GM21360 (cell line): Measurements from ENCODE around the gene HACD2.

ENCODE experiments used
- ATAC-seq: cut with Tn5 transposase; IDR thresholded peaks from one replicate; pipeline ENCODE4 v1.9.1; 2021; ENCODE audit warnings: mild to moderate bottlenecking, moderate library complexity; ENCODE audit not compliant: unreplicated experiment

Gene HACD2

DNA sequence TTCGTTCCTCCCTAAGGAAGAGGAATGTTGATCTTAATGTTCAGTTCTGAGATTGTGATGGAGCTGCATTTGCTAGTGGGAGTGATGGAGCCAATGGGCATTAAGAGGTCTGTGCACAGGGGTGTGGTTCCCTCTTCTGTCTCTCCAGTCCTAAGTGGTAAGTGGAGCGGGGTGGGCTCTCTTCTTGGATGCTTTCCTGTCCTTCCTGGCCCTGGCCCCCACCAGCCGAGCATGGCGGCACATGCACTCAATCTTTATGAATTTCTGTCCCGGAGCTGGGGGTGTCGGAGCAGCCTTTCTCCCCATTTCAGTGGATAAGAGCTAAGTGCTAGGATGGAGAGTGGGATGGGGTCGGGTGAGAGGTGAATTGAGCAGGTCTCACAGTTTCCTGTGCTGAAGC lies 98.4 kb downstream of the HACD2 start:
- no peak for ATAC-seq

DNA sequence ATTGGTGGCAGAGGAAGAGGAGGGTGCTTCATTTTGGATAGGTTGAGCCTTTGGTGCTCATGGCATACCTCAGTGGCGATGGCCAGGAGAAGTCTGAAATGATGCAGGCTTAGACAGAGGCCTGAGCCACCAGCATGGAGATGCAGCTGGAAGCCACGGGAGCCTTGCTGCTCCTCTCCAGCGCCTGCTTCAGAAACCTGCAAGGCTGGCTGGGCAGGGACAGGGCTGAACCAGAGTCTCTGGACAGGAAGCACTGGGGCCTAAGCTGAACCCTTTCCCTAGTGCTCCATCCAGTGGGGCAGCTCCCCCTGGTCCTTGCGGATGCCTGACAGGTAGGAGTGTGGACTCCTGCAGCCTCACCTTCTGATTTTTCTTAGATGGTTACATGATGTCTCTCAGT lies 99.3 kb downstream of the HACD2 start:
- no peak for ATAC-seq

GRCh38 chr3:123483146-123483545 lies 101.7 kb downstream of the HACD2 start:
- no peak for ATAC-seq

GRCh38 chr3:123481722-123482457 lies 103.0 kb downstream of the HACD2 start:
- no peak for ATAC-seq

GRCh38 chr3:123481071-123481470 lies 103.8 kb downstream of the HACD2 start:
- no peak for ATAC-seq

- no peak for ATAC-seq
These were observed 104.4 kb downstream of the HACD2 start for GRCh38 chr3:123480428-123480827.

DNA sequence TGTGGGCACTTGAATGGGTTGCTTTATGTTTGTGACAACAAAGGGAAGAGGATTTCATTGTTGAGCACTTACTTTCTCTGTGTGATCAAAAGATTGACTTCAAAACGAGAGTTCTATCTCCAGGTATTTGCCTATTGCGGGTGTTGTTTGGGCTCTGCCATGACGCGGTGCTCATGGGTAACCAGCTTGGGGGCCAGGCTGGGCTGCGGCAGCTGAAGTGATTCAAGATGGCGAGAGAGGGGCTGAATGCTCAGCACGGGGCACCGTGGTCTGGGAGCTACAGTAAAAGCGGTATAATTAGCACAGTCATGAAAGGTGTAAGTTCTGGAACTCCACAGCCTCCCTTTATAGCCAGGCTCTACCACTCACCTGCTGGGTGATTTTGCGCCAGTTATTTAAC lies 105.0 kb downstream of the HACD2 start:
- ATAC-seq: no peak

DNA sequence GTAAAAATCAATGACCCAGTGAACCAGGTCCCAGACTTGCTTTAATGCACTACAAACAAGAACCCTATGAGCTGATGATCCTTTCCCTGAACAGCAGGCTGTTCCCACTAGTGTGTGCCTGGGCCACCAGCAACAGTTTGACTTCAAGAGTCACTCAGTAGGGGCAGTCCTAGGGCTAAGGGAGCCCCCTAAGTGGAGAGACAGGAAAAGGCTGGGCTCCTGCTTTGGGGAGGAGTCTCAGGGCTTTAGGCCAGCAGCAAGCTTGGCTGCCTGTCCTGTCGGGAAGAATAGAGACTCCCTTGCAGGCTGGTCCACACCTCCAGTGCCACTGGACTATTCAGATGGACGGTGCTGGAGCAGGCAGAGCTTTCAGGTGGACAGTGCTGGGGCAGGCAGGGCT lies 106.5 kb downstream of the HACD2 start:
- no peak for ATAC-seq

- ATAC-seq: no peak
These were observed 107.7 kb downstream of the HACD2 start for GRCh38 chr3:123476967-123477750.

DNA sequence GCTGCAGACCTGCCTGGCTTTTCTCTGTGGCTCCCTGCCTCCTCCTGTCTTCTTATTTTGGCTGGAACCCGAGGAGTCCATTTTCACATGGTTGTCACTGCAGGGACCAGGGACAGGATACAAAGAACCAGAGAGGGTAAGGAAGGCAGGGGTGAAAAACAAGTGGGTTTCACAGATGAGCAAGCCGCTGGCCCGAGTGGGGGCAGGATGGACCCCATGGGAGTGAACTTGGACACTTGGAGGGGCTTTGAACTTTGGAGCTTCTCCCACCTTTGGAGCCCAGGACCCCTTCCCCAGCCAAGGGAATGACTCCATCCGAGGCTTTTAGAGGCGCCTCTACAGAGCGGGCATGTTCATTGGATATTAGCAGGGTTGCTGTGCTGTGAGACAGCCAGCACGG lies 109.1 kb downstream of the HACD2 start:
- no peak for ATAC-seq

DNA sequence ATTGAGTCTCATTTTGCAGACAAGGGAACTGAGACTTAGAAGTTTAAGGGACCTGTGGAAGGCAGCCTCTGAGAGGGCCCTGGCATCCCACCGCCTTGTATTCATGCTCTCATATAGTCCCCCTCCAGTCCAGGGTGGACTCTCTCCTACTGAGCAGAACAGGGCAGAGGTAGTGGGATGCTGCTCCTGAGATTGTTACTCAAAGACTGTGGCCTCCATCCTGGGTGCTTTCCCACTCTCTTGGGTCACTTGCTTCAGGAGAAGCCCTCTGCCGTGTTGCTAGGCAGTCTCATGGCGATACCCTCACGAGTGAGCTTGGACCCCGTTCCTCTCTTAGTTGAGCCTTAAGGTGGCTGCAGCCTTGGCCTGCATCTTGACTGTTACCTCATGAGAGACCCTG lies 113.7 kb downstream of the HACD2 start:
- ATAC-seq: no peak

- no peak for ATAC-seq
These were observed 115.4 kb downstream of the HACD2 start for GRCh38 chr3:123469323-123469995.

DNA sequence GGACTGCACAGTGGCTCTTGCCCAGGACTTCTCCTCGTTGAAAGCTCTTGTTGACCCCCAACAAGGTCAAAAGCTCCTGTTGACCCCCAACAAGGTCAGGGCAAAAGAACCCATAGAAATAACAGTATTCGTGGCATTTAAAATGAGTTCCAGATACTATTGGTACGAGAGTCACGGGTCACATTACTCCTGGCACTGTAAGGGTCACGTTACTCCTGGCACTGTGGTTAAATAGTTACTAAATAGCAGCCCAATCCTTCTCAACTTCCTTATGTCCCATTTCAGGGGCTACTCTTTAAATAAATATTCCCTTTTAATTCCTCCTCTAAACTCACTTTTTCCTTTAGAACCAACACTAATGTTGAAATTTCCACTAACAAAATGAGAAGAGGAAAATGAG lies 117.8 kb downstream of the HACD2 start:
- ATAC-seq: no peak

DNA sequence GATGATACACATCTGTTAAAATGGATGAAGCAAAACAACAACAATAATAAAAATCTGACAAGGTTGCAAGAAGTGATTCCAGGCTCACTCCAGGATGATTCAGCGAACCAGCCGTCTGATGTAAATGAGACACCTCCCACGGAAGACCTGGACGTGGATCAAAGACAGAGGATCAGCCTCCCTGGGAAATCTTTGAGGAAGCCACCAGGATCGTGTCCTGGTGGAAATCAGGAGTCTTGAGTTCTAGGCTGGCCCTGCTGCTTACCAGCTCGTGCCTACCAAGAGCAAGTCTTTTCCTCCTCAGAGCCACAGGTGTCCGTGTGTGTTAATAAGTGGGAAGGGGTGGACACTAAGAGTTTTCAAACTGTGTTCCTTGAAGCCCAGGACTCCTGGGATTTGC lies 120.6 kb downstream of the HACD2 start:
- no peak for ATAC-seq

DNA sequence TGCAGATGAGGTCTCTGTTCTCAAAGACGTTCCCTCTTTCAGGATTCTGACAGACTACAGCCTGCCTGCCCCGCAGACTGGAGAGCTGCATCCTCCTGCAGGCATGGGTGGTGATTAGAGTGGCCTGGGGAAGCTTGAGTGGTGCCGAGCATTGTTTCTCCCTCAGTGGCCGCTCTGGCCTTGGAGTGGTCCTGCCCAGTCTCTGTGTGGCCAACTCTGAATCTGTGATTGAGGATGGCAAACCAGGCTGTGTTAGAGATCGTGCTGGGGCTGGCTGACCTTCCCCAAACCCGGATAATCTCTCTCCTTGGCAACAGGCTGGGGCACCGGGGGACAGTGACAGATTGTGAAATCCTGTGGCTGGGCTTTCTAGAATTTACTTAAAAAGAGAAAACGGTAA lies 125.0 kb downstream of the HACD2 start:
- ATAC-seq: no peak

DNA sequence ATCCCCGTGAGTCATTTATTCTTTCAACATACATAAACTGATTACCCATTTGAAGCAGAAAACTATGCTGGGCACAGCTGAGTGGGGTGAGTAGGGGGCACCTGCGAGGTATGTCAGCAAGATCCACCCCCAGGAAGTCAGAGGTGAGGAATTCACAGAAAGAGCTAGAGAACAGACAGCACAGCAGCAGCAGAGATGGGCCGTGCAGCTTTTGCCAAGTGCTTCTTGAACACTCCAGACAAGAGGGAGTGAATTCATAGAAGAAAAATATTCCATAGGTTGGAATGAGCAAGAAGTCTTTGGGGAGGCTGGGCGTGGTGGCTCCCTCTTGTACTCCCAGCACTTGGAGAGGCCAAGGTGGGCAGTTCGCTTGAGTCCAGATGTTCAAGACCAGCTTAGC lies 126.6 kb downstream of the HACD2 start:
- ATAC-seq: no peak

DNA sequence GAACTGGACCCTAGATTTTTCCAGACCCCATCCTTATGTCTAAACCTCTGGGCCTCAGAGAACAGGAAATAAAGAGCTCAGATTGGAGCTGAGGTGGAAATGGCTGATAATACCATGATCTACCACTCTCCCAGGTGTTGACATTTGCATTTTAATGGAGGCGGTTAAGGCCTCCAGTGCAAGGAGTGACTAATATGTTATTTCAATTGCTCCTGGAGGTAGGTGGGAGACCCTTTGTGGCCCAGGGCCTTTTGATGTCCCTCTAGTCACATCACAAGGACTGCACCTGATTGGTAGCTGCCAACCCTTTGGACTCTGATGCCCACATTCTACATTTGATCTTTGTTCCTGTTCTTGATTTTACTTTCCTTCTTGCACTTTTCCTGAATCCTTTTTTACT lies 127.0 kb downstream of the HACD2 start:
- no peak for ATAC-seq

- no peak for ATAC-seq
These were observed 131.2 kb downstream of the HACD2 start for GRCh38 chr3:123453675-123454074.

- no peak for ATAC-seq
These were observed 133.7 kb downstream of the HACD2 start for GRCh38 chr3:123451186-123451585.

GRCh38 chr3:123449997-123450604 lies 134.8 kb downstream of the HACD2 start:
- ATAC-seq: no peak
